UCSD-AML1 (cell line): ENCODE measurements around the gene KRT16.
"Not testable (repeated sequence)": the region's sequence is repeated elsewhere in the genome, so short reads cannot be mapped to it uniquely, and the experiment has no call there.

Experiments used
- DNase-seq: peaks from one replicate; lab custom pipeline; 2025; ENCODE audit not compliant: unreplicated experiment; lab: John Stamatoyannopoulos, UW

The KRT16 gene

GRCh38 chr17:41628621-41629255, 16.2 kb upstream of the KRT16 start:
- DNase-seq, result not testable (repeated sequence)

- DNase-seq, result not testable (repeated sequence)
These were observed 15.5 kb upstream of the KRT16 start for GRCh38 chr17:41628073-41628370.

- no peak for DNase-seq
These were observed 14.9 kb upstream of the KRT16 start for GRCh38 chr17:41627316-41628072.

- not testable (repeated sequence) for DNase-seq
These were observed 14.3 kb upstream of the KRT16 start for GRCh38 chr17:41626914-41627295.

GRCh38 chr17:41626028-41626913, 13.7 kb upstream of the KRT16 start:
- DNase-seq, result not testable (repeated sequence)

GRCh38 chr17:41625602-41626001, 13.0 kb upstream of the KRT16 start:
- peak; percentile 75 for DNase-seq

GRCh38 chr17:41624208-41625101, 11.9 kb upstream of the KRT16 start, which contains the start of gene KRT17:
KRT17 (minus strand) TSS chr17:41624575; CDS start chr17:41624509, 66 bp downstream.
- DNase-seq, result no peak

GRCh38 chr17:41623184-41623861, 10.8 kb upstream of the KRT16 start:
- DNase-seq, result not testable (repeated sequence)

- not testable (repeated sequence) for DNase-seq
These were observed 10.0 kb upstream of the KRT16 start for GRCh38 chr17:41622340-41623183.

GRCh38 chr17:41621916-41622315, 9.3 kb upstream of the KRT16 start:
- no peak for DNase-seq

GRCh38 chr17:41621435-41621817, 8.9 kb upstream of the KRT16 start:
- not testable (repeated sequence) for DNase-seq

- no peak for DNase-seq
These were observed 8.2 kb upstream of the KRT16 start for GRCh38 chr17:41620583-41621434.

- DNase-seq, result not testable (repeated sequence)
These were observed 7.5 kb upstream of the KRT16 start for GRCh38 chr17:41619927-41620582.

GRCh38 chr17:41619036-41619926, 6.7 kb upstream of the KRT16 start:
- DNase-seq, result no peak

- DNase-seq, result no peak
These were observed 5.9 kb upstream of the KRT16 start for GRCh38 chr17:41618341-41619035.

- no peak for DNase-seq
These were observed 5.1 kb upstream of the KRT16 start for GRCh38 chr17:41617698-41618097.
